ENCODE data around the gene PDCD6IP. TPM values are rescaled to one million over a fixed set of nuclear protein-coding genes. Genes with fewer than 3 reads are reported as not detected.

Gene PDCD6IP
- total and polyA plus RNA-seq, 2 of the 13 experiments (the other 11 are each of a cell fraction or from before 2014, with no cell fraction given): 62.5 to 85.6 TPM

DNA sequence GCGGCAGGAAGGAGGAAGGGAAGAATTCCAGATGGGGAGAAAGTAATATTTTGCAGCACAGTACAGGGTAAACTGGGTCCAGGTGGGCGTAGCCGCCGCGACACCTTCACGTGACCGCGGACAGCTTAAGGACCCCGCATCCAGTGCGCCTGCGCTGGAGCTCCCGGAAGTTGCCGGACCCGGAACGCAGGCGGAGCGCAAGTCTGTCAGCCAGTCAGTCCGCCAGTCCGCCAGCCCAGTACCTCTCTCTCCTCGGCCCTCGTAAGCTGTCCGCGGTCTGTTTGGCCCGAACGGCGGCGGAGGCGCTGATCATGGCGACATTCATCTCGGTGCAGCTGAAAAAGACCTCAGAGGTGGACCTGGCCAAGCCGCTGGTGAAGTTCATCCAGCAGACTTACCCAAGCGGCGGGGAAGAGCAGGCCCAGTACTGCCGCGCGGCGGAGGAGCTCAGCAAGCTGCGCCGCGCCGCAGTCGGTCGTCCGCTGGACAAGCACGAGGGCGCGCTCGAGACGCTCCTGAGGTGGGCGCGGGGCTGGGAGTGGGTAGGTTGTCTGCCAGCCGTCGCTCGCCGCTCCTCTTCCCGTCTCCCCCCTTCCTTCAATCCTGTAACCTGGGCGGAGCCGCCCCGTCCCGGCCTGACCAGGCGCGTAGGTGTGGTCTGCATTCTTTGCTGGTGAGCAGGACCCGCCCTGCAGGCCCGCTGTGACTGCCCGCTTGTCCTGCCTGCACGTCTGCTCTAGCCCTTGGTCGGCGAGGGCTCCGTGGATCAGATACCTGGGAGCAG, at the start of gene PDCD6IP (continued):
- TF ChIP-seq, protein P1, sequence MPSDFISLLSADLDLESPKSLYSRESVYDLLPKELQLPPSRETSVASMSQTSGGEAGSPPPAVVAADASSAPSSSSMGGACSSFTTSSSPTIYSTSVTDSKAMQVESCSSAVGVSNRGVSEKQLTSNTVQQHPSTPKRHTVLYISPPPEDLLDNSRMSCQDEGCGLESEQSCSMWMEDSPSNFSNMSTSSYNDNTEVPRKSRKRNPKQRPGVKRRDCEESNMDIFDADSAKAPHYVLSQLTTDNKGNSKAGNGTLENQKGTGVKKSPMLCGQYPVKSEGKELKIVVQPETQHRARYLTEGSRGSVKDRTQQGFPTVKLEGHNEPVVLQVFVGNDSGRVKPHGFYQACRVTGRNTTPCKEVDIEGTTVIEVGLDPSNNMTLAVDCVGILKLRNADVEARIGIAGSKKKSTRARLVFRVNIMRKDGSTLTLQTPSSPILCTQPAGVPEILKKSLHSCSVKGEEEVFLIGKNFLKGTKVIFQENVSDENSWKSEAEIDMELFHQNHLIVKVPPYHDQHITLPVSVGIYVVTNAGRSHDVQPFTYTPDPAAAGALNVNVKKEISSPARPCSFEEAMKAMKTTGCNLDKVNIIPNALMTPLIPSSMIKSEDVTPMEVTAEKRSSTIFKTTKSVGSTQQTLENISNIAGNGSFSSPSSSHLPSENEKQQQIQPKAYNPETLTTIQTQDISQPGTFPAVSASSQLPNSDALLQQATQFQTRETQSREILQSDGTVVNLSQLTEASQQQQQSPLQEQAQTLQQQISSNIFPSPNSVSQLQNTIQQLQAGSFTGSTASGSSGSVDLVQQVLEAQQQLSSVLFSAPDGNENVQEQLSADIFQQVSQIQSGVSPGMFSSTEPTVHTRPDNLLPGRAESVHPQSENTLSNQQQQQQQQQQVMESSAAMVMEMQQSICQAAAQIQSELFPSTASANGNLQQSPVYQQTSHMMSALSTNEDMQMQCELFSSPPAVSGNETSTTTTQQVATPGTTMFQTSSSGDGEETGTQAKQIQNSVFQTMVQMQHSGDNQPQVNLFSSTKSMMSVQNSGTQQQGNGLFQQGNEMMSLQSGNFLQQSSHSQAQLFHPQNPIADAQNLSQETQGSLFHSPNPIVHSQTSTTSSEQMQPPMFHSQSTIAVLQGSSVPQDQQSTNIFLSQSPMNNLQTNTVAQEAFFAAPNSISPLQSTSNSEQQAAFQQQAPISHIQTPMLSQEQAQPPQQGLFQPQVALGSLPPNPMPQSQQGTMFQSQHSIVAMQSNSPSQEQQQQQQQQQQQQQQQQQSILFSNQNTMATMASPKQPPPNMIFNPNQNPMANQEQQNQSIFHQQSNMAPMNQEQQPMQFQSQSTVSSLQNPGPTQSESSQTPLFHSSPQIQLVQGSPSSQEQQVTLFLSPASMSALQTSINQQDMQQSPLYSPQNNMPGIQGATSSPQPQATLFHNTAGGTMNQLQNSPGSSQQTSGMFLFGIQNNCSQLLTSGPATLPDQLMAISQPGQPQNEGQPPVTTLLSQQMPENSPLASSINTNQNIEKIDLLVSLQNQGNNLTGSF (CRISPR knock-in tag; IDR thresholded peaks at IDR 0.05): no peak
- TF ChIP-seq ZNF530 (CRISPR knock-in tag; IDR thresholded peaks at IDR 0.05; ENCODE audit: low read depth) (no peak), SRSF4 (IDR thresholded peaks at IDR 0.05; ENCODE audit: low read depth, low read length, poor library complexity, severe bottlenecking) (no peak), TCF7L2 (IDR thresholded peaks at IDR 0.05; ENCODE audit: low read depth, low read length) (no peak), ARNTL (CRISPR knock-in tag; IDR thresholded peaks at IDR 0.05) (peak; percentile 14; the same call in 1 of the 2 replicates), TAF15 (IDR thresholded peaks at IDR 0.05; ENCODE audit: low read depth, low read length, poor library complexity, severe bottlenecking) (peak; percentile 36), HDAC2 (CRISPR knock-in tag; IDR thresholded peaks at IDR 0.05) (0 out of 2 replicates have a peak, but pooled peaks have one; percentile 22), NPAS2 (CRISPR knock-in tag; IDR thresholded peaks at IDR 0.05; ENCODE audit: borderline replicate concordance) (no peak), MAFG (CRISPR knock-in tag; IDR thresholded peaks at IDR 0.05) (no peak), TP53 (CRISPR knock-in tag; conservative IDR thresholded peaks at IDR 0.05) (peak; percentile 68), XBP1 (CRISPR knock-in tag; IDR thresholded peaks at IDR 0.05) (0 out of 2 replicates have a peak, but pooled peaks have one; percentile 36), SMAD3 (CRISPR knock-in tag; IDR thresholded peaks at IDR 0.05) (no peak), PRMT3 (CRISPR knock-in tag; IDR thresholded peaks at IDR 0.05; ENCODE audit: borderline replicate concordance, low read depth) (no peak)
- TF ChIP-seq, protein P2, sequence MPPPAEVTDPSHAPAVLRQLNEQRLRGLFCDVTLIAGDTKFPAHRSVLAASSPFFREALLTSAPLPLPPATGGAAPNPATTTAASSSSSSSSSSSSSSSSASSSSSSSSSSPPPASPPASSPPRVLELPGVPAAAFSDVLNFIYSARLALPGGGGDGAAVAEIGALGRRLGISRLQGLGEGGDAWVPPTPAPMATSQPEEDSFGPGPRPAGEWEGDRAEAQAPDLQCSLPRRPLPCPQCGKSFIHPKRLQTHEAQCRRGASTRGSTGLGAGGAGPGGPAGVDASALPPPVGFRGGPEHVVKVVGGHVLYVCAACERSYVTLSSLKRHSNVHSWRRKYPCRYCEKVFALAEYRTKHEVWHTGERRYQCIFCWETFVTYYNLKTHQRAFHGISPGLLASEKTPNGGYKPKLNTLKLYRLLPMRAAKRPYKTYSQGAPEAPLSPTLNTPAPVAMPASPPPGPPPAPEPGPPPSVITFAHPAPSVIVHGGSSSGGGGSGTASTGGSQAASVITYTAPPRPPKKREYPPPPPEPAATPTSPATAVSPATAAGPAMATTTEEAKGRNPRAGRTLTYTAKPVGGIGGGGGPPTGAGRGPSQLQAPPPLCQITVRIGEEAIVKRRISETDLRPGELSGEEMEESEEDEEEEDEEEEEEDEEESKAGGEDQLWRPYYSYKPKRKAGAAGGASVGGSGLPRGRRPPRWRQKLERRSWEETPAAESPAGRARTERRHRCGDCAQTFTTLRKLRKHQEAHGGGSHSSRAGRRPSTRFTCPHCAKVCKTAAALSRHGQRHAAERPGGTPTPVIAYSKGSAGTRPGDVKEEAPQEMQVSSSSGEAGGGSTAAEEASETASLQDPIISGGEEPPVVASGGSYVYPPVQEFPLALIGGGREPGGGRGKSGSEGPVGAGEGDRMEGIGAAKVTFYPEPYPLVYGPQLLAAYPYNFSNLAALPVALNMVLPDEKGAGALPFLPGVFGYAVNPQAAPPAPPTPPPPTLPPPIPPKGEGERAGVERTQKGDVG (CRISPR knock-in tag; IDR thresholded peaks at IDR 0.05; ENCODE audit: borderline replicate concordance): peak; percentile 90
- TF ChIP-seq, protein P3, sequence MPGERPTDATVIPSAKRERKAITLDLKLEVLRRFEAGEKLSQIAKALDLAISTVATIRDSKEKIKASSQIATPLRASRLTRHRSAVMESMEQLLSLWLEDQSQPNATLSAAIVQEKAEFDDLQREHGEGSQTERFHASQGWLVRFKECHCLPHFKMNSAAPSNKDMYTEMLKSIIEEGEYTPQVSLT (CRISPR knock-in tag; IDR thresholded peaks at IDR 0.05; ENCODE audit: borderline replicate concordance, low read depth): no peak
- TF ChIP-seq, protein P4, sequence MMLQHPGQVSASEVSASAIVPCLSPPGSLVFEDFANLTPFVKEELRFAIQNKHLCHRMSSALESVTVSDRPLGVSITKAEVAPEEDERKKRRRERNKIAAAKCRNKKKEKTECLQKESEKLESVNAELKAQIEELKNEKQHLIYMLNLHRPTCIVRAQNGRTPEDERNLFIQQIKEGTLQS (CRISPR knock-in tag; IDR thresholded peaks at IDR 0.05): no peak
- TF ChIP-seq, protein P5, sequence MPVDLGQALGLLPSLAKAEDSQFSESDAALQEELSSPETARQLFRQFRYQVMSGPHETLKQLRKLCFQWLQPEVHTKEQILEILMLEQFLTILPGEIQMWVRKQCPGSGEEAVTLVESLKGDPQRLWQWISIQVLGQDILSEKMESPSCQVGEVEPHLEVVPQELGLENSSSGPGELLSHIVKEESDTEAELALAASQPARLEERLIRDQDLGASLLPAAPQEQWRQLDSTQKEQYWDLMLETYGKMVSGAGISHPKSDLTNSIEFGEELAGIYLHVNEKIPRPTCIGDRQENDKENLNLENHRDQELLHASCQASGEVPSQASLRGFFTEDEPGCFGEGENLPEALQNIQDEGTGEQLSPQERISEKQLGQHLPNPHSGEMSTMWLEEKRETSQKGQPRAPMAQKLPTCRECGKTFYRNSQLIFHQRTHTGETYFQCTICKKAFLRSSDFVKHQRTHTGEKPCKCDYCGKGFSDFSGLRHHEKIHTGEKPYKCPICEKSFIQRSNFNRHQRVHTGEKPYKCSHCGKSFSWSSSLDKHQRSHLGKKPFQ (CRISPR knock-in tag; IDR thresholded peaks at IDR 0.05; ENCODE audit: insufficient replicate concordance): peak; percentile 91
